Measurements from ENCODE around the gene COLQ.
"Not testable (repeated sequence)": the region's sequence is repeated elsewhere in the genome, so short reads cannot be mapped to it uniquely, and the experiment has no call there.

The COLQ gene

DNA sequence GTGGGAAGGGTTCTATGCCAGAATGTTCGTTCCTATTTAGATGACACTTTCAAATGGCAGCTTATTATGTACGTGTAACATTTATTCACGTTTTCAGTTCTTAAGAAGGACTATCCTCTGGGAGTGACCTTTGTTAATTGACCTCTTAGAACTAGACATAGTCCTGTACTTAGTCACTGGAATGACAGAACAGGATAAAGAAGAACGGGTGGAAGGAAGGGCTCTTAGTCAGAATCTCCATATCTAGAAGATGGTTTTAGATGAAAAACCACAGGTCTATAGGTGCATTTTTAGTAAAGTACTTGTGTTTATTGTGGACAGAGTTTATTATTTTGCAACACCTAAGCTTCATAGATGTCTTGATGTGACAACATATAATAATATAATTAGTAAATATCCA is 100.6 kb downstream of the COLQ start:
- DNase-seq = no peak

DNA sequence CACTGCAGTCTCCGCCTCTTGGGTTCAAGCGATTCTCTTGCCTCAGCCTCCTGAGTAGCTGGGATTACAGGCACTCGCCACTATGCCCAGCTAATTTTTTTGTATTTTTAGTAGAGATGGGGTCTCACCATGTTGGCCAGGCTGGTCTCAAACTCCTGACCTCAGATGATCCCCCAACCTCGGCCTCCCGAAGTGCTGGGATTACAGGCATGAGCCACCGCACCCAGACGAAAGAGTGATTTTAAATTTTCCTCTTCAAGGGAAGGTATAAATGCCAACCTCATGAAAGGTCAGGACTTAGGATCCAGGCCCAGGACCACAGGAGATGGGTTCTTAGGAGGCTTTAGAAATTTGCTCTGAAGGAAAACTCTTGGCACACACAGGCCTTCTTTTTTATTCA is 110.5 kb downstream of the COLQ start:
- not testable (repeated sequence) for DNase-seq

GRCh38 chr3:15409774-15410173 is 111.7 kb downstream of the COLQ start:
- DNase-seq = no peak

DNA sequence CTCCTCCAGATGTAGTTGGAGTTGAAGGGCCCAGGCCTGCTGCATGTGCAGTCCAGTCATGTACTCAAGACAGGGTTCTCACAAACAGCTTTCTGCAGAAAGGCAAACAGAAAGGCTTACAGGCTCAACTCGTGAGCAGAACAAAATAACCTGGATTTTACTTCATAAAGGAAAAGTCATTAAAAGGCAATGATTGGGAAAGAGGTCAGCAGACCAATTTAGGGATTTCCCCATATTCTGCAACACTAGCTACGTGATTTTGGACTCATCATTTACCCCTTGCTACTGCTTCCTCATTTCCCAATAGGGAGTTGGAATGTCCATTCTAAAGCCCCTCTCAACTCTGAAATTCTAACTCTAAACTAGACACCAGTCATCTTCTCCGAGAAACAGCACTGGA is 112.3 kb downstream of the COLQ start:
- DNase-seq = no peak

- no peak for DNase-seq
Observed at GRCh38 chr3:15405448-15406050, 116.0 kb downstream of the COLQ start.

- DNase-seq = no peak
Observed at GRCh38 chr3:15404767-15405166, 116.7 kb downstream of the COLQ start.

DNA sequence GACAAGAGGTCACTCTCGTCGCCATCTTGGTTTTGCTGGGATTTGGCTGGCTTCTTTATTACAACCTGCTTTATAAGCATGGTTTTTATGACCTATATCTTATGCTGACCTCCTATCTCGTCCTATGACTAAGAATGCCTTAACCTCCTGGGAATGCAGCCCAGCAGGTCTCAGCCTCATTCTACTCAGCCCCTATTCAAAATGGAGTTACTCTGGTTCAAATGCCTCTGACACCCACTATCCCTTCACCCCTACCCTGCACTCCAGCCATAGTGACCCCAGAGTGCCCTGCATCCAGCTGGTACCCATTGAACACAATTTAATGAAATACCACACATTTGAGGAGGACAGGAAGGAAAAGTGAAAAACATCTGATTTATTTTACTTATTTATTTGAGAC is 117.5 kb downstream of the COLQ start:
- DNase-seq = no peak

DNA sequence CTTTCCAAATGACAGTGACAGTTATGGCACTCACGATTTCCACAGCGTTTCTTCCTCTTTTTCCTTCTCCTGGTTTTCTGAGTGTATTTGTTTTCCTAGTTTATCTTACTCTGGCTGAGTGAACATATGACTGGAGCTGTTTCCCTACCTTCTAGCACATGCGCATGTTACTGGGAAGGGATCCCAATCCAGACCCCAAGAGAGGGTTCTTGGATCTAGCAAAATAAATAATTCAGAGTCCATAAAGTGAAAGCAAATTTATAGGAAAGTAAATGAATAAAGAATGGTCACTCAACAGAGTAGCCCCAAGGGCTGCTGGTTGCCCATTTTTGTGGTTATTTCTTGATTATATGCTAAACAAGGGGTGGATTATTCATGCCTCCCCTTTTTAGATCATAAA is 118.0 kb downstream of the COLQ start:
- no peak for DNase-seq

- DNase-seq = no peak
Observed at GRCh38 chr3:15401936-15402335, 119.6 kb downstream of the COLQ start.
